NCI-H510A treated with DMSO at 0.1 percent for 48 hours (cell line): ENCODE data around the gene ADAMTS17.

Experiments used
- DNase-seq: peaks from one replicate; lab custom pipeline; 2025; lab: John Stamatoyannopoulos, UW

Gene ADAMTS17

GRCh38 chr15:99978426-99978825 is 363.3 kb downstream of the ADAMTS17 start:
- no peak for DNase-seq

DNA sequence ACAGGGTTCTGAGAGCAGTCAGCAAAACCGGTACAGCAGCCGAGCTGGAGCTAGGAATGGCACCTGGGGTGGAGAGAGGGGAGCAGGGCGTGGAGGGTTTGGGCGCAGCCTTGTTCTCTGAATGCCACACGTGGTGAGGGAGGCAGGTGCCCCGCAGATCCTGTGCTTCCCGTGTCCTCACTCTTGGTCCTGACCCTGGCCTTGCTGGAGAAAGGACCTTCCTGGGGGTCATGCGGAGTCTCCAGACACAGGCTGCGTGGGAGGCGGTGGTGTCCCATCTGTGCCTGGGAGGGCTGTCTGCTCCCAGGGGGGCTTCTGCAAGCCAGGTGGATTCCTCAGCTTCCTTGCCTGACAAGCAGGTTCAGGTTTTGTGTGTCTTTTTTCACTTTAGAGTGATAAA is 363.8 kb downstream of the ADAMTS17 start:
- no peak for DNase-seq

- no peak for DNase-seq
Measured at GRCh38 chr15:99976811-99977271, 364.9 kb downstream of the ADAMTS17 start.

- DNase-seq, result no peak
Measured at GRCh38 chr15:99976000-99976399, 365.8 kb downstream of the ADAMTS17 start.

GRCh38 chr15:99974246-99974645 is 367.5 kb downstream of the ADAMTS17 start:
- DNase-seq, result no peak

DNA sequence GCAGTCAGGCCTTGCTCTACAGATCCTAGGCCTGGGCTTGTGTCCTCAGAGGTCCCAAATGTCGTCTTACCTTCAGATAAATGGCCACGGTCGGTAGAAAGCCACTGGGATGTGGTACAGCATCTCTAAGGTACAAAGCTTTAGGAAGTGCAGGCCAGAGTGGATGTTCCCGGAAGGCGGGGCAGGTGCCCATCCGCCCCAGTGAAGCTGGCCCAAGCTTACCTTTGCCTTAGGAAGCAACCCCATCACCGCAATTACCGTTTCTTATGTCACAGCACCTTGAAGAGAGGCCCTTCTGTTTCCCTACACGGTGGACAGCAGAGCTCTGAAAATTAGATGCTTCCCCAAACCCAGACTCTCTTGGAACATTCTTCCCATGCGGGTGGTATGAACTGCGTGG is 368.4 kb downstream of the ADAMTS17 start:
- DNase-seq, result no peak

- DNase-seq, result no peak
Measured at GRCh38 chr15:99970891-99971430, 370.8 kb downstream of the ADAMTS17 start.

- DNase-seq, result no peak
Measured at GRCh38 chr15:99969261-99969920, 372.4 kb downstream of the ADAMTS17 start.

DNA sequence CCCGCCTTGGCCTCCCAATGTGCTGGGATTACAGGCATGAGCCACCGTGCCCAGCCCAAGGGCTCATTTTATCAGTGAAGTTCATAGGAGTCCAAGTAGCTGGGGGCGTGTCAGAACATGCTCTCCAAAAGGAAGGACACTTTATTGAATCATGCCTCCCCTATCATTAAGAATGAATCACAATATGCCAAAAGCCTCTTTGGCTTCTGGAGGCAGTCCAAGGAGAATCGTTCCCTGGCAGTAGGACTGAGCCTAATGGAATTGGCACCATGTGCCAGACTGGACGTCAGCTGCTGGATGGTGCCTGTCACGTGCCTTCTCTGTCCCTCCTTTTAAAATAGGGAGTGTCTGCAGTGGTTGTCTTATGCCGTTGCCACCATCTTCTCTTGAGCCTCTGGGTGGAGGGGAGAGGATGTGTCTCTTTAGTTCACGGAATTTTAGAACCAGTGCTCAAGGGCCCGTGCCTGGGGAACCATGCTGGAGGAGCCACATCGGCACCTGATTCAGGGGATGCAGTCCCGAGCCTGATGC is 373.9 kb downstream of the ADAMTS17 start:
- DNase-seq, result no peak

- no peak for DNase-seq
Measured at GRCh38 chr15:99966815-99967214, 375.0 kb downstream of the ADAMTS17 start.

GRCh38 chr15:99965376-99965775 is 376.4 kb downstream of the ADAMTS17 start:
- DNase-seq, result no peak

DNA sequence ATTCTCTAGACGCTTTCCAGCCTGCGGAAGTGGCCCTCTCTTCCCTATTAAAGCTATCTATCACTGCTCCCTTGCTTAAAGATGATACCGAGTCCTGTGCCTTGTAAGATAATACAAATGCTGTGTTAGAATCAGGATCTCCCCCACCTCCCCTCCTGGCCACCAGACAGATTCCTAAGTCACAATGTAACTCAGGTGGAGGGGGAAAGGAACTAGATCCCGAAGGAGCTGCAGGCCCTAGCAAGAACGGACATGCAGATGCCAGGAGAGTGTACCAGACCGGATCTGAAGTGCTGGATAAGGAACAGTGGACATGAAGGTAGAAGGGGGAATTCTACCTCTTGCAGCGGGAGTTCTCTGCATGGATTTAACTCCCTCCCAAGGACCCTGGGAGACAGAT is 377.8 kb downstream of the ADAMTS17 start:
- no peak for DNase-seq

DNA sequence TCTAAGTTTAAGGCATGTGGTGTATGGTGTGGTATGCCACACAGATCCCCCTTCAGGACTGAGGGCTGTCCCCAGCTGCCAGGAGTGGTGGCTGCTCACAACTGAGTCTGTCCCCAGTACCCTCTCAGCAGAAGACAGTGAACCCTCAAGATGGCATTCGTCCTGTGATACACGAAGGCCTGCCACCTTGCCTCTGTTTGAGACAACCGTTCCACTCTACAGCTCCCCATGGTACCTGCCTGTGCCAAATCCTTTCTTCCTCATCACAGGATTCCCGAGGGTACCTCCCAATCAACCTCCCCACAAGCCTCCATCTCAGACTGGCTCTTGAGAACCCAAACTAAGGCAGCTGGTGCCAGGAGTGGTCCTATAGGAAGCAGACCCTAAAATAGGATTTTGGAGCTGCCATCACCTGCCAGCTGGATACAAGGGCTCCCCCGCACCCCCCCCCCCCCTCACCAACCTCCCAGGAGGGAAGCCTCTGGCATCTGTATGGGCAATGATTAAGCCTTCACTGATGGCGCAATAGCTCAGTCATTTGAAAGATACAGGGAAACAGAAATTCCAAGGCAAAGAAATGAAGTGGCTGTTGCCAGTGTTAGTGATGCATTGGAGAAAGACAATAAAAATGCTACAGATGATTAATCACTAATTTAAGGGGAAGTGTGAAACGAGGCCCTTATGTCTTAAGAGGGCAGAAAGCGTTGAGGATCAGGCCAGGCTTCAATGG is 378.5 kb downstream of the ADAMTS17 start:
- no peak for DNase-seq

GRCh38 chr15:99962006-99962561 is 379.7 kb downstream of the ADAMTS17 start:
- no peak for DNase-seq

DNA sequence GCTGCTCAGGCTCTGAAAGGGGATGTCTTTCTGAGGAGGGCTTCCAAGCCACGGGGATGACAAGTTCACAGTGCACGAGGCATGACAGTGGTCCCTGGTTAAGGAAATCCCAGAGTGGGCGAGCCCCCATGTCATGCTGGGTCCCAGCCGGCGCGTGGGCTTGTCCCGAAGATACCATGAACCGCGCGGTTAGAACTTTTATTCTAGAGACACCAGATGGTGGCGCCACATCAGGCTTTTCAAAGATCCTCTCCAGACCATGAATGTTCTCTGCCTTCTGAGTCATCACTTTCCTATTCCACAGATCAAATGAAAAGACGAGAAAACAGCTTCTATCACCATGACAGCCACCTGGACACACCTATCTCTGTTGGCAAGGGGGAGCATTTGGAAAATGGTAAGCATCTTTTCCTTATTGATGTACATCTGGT is 380.7 kb downstream of the ADAMTS17 start:
- DNase-seq, result no peak

- DNase-seq, result no peak
Measured at GRCh38 chr15:99959326-99959725, 382.4 kb downstream of the ADAMTS17 start.

- no peak for DNase-seq
Measured at GRCh38 chr15:99958426-99959097, 383.2 kb downstream of the ADAMTS17 start.

DNA sequence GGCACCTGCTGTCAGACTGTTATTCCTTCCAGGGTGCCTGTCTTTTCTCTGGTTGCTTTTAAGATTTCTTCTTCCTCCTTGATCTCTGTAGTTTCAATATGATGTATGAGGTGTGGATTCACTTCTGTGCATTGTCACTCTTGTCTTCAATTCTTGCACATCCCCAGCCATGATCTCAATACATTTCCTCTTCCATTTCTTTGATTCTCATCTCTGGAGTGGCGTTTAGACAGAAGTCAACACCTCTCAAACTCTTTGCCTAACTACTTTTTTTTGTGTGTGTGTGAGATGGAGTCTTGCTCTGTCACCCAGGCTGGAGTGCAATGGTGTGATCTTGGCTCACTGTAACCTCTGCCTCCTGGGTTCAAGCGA is 384.1 kb downstream of the ADAMTS17 start:
- DNase-seq, result no peak

DNA sequence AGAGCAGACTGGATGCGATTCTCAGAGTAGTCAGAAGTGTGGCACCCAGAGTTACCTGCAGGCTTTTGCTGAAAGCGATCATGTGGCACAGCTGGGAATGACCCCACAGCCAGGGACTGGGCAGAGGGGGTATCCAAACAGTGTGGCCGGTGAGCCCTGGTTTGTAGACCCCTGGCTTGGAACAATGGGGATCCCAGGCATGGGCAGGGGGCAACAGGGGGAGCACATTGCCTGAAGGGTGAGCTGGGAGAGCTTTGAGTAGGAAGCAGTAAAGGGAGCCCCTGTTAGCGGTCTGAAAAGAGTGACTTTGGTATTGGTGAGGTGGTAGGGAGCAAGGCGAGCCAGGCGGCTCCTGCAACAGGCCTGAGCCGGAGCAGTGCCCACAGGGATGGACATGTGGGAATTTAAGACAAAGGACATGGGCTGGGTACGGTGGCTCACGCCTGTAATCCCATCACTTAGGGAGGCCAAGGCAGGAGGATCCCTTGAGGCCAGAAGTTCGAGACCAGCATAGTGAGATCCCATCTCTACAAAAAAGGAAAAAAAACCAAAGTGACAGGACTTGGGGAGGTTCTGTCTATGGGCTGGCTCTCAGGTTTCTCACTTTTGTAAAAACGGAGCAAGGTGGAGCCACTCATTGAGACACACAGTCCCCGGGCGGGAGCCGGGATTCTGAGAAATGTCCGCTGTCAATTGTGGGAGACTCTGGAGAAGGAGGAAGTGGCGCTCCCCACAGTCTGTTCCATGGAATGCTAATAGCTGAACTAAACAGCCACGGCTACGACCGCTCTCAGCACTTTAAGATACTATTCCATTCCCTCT is 384.7 kb downstream of the ADAMTS17 start:
- DNase-seq, result no peak

- no peak for DNase-seq
Measured at GRCh38 chr15:99956022-99956775, 385.6 kb downstream of the ADAMTS17 start.

DNA sequence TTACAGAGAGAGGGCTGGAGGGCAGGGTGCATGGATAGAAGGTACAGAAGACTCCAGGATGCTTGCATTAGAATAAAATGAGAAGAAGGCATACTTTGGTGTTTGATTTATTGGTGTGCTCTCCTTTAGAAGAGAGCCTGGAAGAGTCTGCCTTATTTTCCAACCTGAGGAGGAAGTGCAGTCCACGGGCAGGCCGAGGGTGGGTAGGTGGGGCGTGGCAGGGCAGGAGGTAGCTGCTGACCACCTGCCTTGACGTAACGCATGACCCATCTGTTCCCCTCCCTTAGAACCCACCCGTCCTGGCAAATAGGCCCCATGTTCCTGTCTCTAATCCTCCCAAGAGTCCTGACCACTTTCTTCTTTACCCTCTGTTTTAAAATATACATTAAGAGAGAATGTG is 386.2 kb downstream of the ADAMTS17 start:
- no peak for DNase-seq
